Sigmoid colon (tissue), 7 donors: ENCODE measurements around the gene HAVCR1. TPM values are rescaled to one million over a fixed set of nuclear protein-coding genes. Genes with fewer than 3 reads are reported as not detected.

Source experiments
- DNase-seq: peaks from one replicate; pipeline ENCODE4 v3.0.0-alpha.2; 2019
- H3K27ac ChIP-seq, 4 donors: fragments of 200-600 bp; sonication (generic); one replicate each; pipeline ENCODE4 v1.5.1; 2016 to 2019; ENCODE audit warnings: mild to moderate bottlenecking in 1 of 4
- H3K27me3 ChIP-seq, 3 donors: fragments of 200-600 bp; sonication (generic); one replicate each; pipeline ENCODE4 v1.5.1; 2019; ENCODE audit warnings: mild to moderate bottlenecking in 1 of 3
- H3K36me3 ChIP-seq, 4 donors: fragments of 200-600 bp; sonication (generic); one replicate each; pipeline ENCODE4 v1.5.1; 2016 to 2019
- H3K4me1 ChIP-seq, 4 donors: fragments of 200-600 bp; sonication (generic); one replicate each; pipeline ENCODE4 v1.5.1; 2017 to 2019
- H3K4me3 ChIP-seq, 4 donors: fragments of 200-600 bp; sonication (generic); one replicate each; pipeline ENCODE4 v1.5.1; 2017 to 2019; ENCODE audit warnings: mild to moderate bottlenecking in 2 of 4, moderate library complexity in 1 of 4
- H3K9me3 ChIP-seq, 4 donors: fragments of 200-600 bp in 3 of 4; sonication (generic) in 3 of 4; one replicate each; pipeline versions ENCODE4 v1.5.1 to v1.6.1; 2013 to 2019
- EP300 ChIP-seq, 4 donors: sonication (generic); formaldehyde crosslinking; IDR thresholded peaks; one replicate each; pipeline ENCODE4 v1.6.1; 2017; ENCODE audit warnings: antibody characterized with exemption in 4 of 4
- POLR2A ChIP-seq, 2 donors: fragments of 450-650 bp; IDR thresholded peaks; one replicate each; pipeline ENCODE4 v1.6.1; 2016; ENCODE audit warnings: antibody characterized with exemption in 2 of 2, mild to moderate bottlenecking in 2 of 2, moderate library complexity in 2 of 2
- POLR2AphosphoS5 ChIP-seq, 4 donors: sonication (generic); formaldehyde crosslinking; IDR thresholded peaks; one replicate each; pipeline ENCODE4 v1.6.1; 2017; ENCODE audit warnings: antibody characterized with exemption in 4 of 4
- WGBS, 2 donors: extraction: QIAGEN DNeasy Blood & Tissue Kit; methylation state at CpG; one replicate each; pipeline ENCODE4 v1.1.7; 2013; 5-methylcytosine and 5-hydroxymethylcytosine counted together
- intact Hi-C: fragments of 100-400 bp; cut with DNase I; formaldehyde crosslinking; loops from one replicate; pipeline ENCODE4 v1.15.1; 2023
- polyA plus RNA-seq, 3 donors: library from polyadenylated mRNA; stranded (reverse); fragments of 200-250 nt; gene quantifications; one replicate each; pipeline ENCODE4 v1.2.3, GENCODE V29; 2013
- total RNA-seq, 4 donors: library from RNA; depleted of rRNA; stranded (reverse); fragments of >200 nt; gene quantifications; one replicate each; pipeline ENCODE4 v1.1.0, GENCODE V29; 2016
- TF ChIP-seq, protein P1 (sequence below), 4 experiments: fragments of 450-650 bp in 3 of 4; fragments of 200-600 bp in 1 of 4; IDR thresholded peaks; one replicate each; pipeline ENCODE4 v1.5.1; 2016 to 2019; ENCODE audit warnings: antibody characterized with exemption in 4 of 4, mild to moderate bottlenecking in 3 of 4, moderate library complexity in 2 of 4
- donor health status: healthy with polysubstance abuse.
- donor health status: Bipolar disorder and iron deficiency.
- donor health status: healthy.

HAVCR1 gene
- total and polyA plus RNA-seq, 7 donors, result 1.5 TPM; not detected in 6

DNA sequence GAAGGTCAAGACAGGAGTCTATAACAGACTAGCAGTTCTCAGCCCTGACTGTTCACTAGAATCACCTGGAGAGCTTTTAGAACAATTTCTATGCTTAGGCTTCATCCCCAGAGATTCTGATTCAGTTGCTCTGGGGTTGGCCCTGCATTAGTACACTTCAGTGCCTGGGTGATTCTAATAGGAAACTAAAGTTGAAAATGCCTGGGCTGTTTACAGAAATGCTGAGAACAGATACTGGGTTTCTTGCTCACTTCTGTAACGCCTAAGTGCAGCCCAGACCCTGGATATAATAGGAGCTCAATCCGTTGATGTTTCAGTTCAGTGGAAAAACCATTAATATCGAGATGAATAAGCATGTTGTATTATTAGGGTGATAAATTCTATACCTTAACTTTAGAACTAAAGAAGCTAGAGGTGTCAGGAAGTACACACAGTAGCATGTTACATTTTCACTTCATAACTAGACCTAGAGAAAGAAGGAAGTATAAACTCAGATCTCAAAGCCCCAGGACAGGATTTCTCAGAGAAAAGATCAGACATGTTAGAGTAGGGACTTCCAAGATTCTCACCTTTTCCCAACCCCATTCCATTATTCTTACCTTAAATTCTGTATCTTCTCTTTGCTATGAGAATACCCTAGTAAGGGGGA is 29.6 kb upstream of the HAVCR1 start:
- TF ChIP-seq, protein P1, sequence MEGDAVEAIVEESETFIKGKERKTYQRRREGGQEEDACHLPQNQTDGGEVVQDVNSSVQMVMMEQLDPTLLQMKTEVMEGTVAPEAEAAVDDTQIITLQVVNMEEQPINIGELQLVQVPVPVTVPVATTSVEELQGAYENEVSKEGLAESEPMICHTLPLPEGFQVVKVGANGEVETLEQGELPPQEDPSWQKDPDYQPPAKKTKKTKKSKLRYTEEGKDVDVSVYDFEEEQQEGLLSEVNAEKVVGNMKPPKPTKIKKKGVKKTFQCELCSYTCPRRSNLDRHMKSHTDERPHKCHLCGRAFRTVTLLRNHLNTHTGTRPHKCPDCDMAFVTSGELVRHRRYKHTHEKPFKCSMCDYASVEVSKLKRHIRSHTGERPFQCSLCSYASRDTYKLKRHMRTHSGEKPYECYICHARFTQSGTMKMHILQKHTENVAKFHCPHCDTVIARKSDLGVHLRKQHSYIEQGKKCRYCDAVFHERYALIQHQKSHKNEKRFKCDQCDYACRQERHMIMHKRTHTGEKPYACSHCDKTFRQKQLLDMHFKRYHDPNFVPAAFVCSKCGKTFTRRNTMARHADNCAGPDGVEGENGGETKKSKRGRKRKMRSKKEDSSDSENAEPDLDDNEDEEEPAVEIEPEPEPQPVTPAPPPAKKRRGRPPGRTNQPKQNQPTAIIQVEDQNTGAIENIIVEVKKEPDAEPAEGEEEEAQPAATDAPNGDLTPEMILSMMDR (IDR thresholded peaks at IDR 0.05), result no peak
- TF ChIP-seq POLR2AphosphoS5 (IDR thresholded peaks at IDR 0.05) (no peak), POLR2A (IDR thresholded peaks at IDR 0.05) (no peak), EP300 (IDR thresholded peaks at IDR 0.05) (no peak)
- H3K27ac ChIP-seq, result no peak overlapping the region
- intact Hi-C loops, result no loop called here
- no peaks in the 10 kb centered on the region for H3K36me3 ChIP-seq
- H3K27me3 ChIP-seq, result no peaks in the 10 kb centered on the region
- H3K9me3 ChIP-seq, result no peaks in the 10 kb centered on the region
- WGBS, 2 donors, result 78 to 80% methylated on average over 3 of the region's 3 CpGs
- DNase-seq, result no peak
- H3K4me3 ChIP-seq, result no peak overlapping the region
- no peaks in the 10 kb centered on the region for H3K4me1 ChIP-seq

DNA sequence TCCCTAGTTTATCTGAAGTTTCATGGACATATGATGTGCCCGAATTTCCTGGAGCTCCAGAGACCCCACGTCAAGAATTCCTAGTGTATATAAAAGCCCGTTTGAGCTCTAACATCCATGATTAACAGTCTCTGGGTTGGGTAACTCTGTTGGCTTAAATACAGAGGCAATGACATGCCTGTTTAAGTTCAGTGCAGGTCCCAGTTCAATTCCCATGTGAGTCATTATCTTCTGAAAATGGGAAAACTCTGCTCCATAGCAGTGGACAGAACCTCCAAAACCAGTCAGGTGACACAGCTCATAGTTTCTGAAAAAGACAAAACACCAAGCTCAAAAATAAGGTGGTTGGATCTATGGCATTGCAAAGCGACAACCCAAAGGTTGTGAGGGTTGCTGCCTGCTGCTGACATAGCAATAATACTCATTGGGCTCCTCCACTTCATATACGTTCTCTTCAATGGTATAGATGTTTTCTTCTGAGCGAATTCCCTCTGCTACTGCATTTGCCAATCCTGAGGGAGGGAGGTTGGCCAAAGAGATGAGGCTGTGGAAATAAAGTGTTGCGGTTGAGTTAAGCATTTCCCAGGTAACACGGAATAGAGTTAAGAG is 27.9 kb upstream of the HAVCR1 start:
- Histone ChIP-seq H3K9me3 (no peaks in the 10 kb centered on the region), H3K4me3 (no peak overlapping the region), H3K36me3 (no peaks in the 10 kb centered on the region), H3K4me1 (no peaks in the 10 kb centered on the region), H3K27me3 (no peaks in the 10 kb centered on the region), H3K27ac (no peak overlapping the region)
- 88 to 94% methylated on average over 8 of the region's 8 CpGs for whole genome bisulfite sequencing, 2 donors
- no peak for DNase-seq
- intact Hi-C loops, result no loop called here
- TF ChIP-seq, protein P1 (IDR thresholded peaks at IDR 0.05), result no peak
- TF ChIP-seq POLR2AphosphoS5 (IDR thresholded peaks at IDR 0.05) (no peak), POLR2A (IDR thresholded peaks at IDR 0.05) (no peak), EP300 (IDR thresholded peaks at IDR 0.05) (no peak)

DNA sequence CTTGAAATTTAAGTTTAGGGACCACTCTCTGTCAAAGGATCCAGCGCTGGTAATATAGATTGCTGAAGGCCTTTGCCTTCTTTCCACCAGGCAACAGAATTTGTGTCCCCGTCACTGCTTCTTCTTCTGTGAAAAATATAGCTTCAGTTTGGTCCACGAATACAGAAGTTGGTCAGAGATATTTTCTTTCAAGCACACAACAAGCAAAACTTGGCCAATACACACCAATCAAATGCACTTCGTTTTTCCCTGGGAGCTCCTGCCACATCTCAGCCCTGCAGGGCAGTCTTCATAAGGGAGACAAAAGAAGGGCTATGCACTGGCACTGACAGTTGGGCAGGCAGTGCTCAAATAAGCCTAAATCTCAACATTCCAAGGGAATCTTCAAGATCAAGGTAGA is 27.0 kb upstream of the HAVCR1 start:
- TF ChIP-seq, protein P1 (IDR thresholded peaks at IDR 0.05), result no peak
- TF ChIP-seq EP300 (IDR thresholded peaks at IDR 0.05) (no peak), POLR2AphosphoS5 (IDR thresholded peaks at IDR 0.05) (no peak), POLR2A (IDR thresholded peaks at IDR 0.05) (no peak)
- Histone ChIP-seq H3K36me3 (no peaks in the 10 kb centered on the region), H3K4me3 (no peak overlapping the region), H3K27ac (no peak overlapping the region), H3K27me3 (no peaks in the 10 kb centered on the region), H3K9me3 (no peaks in the 10 kb centered on the region), H3K4me1 (no peaks in the 10 kb centered on the region)
- WGBS, 2 donors, result 65% methylated on average over 4 of the region's 4 CpGs
- no peak for DNase-seq
- intact Hi-C loops, result no loop called here

DNA sequence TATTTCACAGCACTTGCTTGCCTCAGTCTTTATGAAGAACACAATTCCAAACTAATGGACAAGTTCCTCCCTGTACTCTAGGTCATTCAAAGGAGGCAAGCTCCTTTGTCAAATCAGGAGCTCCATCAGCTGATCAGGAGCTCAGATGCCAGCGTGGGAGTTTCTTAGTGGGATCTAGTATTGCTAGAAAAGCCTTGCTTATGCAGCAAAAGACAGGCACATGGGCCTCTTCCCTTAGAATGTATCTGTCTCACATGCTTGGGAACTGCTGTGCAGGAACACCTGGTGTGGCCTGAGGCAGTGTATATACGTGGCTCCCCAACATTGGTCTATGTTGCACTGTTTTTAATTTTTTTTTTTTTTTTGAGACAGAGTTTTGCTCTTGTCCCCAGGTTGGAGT is 21.4 kb upstream of the HAVCR1 start:
- no peak for DNase-seq
- Histone ChIP-seq H3K36me3 (no peaks in the 10 kb centered on the region), H3K9me3 (no peaks in the 10 kb centered on the region), H3K27me3 (no peaks in the 10 kb centered on the region), H3K4me3 (no peak overlapping the region), H3K4me1 (no peaks in the 10 kb centered on the region), H3K27ac (no peak overlapping the region)
- intact Hi-C loops, result no loop called here
- 75 to 78% methylated on average over 2 of the region's 2 CpGs for WGBS, 2 donors
- TF ChIP-seq POLR2A (IDR thresholded peaks at IDR 0.05), result no peak

DNA sequence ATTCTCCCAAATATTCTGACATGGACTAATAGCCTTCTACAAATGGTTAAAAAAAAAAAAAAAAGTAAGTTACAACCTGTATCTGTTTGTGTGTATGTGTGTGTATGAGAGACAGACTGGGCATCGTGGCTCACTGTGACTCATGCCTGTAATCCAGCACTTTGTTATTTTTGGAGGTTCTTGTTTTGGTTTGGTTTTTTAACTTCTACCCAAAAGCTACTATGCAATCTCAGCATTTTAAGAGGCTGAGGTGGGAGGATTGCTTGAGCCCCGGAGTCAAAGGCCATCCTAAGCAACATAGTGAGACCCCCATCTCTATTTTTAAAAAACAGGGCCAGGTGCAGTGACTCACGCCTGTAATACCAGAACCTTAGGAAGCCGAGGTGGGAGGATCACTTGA is 17.6 kb upstream of the HAVCR1 start:
- TF ChIP-seq POLR2AphosphoS5 (IDR thresholded peaks at IDR 0.05), result no peak
- TF ChIP-seq POLR2A (IDR thresholded peaks at IDR 0.05), result no peak
- TF ChIP-seq EP300 (IDR thresholded peaks at IDR 0.05), result no peak
- TF ChIP-seq, protein P1 (IDR thresholded peaks at IDR 0.05), result no peak
- Histone ChIP-seq H3K9me3 (no peaks in the 10 kb centered on the region), H3K4me1 (no peaks in the 10 kb centered on the region), H3K27ac (no peak overlapping the region), H3K27me3 (no peaks in the 10 kb centered on the region), H3K4me3 (no peak overlapping the region), H3K36me3 (no peaks in the 10 kb centered on the region)
- intact Hi-C loops, result no loop called here
- DNase-seq, result no peak
- WGBS, 2 donors, result 60 to 71% methylated on average over 4 of the region's 4 CpGs
